Endothelial cell of umbilical vein (primary cell): ENCODE measurements around the gene VPREB3.

Experiments
- EZH2 ChIP-seq: IDR thresholded peaks from 2 replicates; pipeline ENCODE4 v1.6.1; 2012; ENCODE audit warnings: borderline replicate concordance, low read depth, mild to moderate bottlenecking, moderate library complexity, low read length, inconsistent platforms; ENCODE audit not compliant: severe bottlenecking
- JUN ChIP-seq: IDR thresholded peaks from 2 replicates; pipeline ENCODE4 v1.6.1; 2011; ENCODE audit warnings: borderline replicate concordance, low read depth; ENCODE audit not compliant: insufficient read length, insufficient read depth
- POLR2A ChIP-seq: IDR thresholded peaks from 2 replicates; pipeline ENCODE4 v1.6.1; 2012; ENCODE audit warnings: low read depth, mild to moderate bottlenecking, control low read depth, low read length
- POLR2AphosphoS5 ChIP-seq: IDR thresholded peaks from 2 replicates; pipeline ENCODE4 v1.6.1; 2012; ENCODE audit warnings: low read depth, mild to moderate bottlenecking, control low read depth, low read length, moderate library complexity; ENCODE audit not compliant: insufficient read depth
- TF ChIP-seq, protein P1 (sequence below), 2 donors: IDR thresholded peaks; 1 replicate in 1 of 2; 2 replicates in 1 of 2; pipeline ENCODE4 v1.5.1; 2011; ENCODE audit warnings: low read length in 2 of 2, mild to moderate bottlenecking in 2 of 2, moderate library complexity in 2 of 2, control low read depth in 1 of 2, inconsistent platforms in 1 of 2, low read depth in 1 of 2; ENCODE audit not compliant: insufficient read depth in 1 of 2; ENCODE audit errors: extremely low read depth in 1 of 2

DNA sequence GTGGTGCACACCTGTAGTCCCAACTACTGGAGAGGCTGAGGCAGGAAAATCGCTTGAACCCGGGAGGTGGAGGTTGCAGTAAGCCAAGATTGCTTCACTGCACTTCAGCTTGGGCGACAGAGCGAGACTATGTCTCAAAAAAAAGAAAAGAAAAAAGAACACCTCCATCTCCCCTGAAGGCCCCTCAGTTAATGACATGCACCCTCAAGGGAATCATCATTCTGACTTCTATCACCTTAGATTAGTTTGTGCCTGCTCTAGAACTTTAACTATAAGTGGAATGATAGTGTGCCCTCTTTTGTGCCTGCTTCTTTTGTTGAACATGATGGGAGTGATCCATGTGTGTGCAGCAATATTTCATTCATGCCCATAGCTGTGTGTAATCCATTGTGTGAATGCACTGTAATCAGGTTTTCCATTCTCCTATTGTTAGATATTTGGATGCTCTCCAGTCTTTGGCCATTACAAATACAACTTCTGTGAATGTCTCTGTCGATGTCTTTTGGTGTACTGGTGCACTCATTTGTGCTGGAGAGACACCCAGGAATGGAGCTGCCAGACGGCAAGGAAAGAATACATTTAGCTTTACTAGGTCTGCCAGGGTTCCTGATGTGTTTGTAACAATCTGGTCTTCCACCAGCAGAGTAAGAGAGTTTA, 883 bp upstream of the VPREB3 start:
- TF ChIP-seq JUN (no peak), EZH2 (no peak), POLR2AphosphoS5 (no peak), POLR2A (no peak)
- TF ChIP-seq, protein P1, sequence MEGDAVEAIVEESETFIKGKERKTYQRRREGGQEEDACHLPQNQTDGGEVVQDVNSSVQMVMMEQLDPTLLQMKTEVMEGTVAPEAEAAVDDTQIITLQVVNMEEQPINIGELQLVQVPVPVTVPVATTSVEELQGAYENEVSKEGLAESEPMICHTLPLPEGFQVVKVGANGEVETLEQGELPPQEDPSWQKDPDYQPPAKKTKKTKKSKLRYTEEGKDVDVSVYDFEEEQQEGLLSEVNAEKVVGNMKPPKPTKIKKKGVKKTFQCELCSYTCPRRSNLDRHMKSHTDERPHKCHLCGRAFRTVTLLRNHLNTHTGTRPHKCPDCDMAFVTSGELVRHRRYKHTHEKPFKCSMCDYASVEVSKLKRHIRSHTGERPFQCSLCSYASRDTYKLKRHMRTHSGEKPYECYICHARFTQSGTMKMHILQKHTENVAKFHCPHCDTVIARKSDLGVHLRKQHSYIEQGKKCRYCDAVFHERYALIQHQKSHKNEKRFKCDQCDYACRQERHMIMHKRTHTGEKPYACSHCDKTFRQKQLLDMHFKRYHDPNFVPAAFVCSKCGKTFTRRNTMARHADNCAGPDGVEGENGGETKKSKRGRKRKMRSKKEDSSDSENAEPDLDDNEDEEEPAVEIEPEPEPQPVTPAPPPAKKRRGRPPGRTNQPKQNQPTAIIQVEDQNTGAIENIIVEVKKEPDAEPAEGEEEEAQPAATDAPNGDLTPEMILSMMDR (IDR thresholded peaks at IDR 0.05; ENCODE audit: extremely low read depth in 1 of 2, insufficient read depth in 1 of 2, low read depth in 1 of 2, low read length in 2 of 2) = no peak
